ENCODE data around the gene AP4S1.
"Not testable (repeated sequence)": the region's sequence is repeated elsewhere in the genome, so short reads cannot be mapped to it uniquely, and the experiment has no call there.

AP4S1 gene

GRCh38 chr14:31085027-31085426, 59.6 kb downstream of the AP4S1 start:
- no peak for DNase-seq (ENCODE audit: low read depth in 2 of 2)

DNA sequence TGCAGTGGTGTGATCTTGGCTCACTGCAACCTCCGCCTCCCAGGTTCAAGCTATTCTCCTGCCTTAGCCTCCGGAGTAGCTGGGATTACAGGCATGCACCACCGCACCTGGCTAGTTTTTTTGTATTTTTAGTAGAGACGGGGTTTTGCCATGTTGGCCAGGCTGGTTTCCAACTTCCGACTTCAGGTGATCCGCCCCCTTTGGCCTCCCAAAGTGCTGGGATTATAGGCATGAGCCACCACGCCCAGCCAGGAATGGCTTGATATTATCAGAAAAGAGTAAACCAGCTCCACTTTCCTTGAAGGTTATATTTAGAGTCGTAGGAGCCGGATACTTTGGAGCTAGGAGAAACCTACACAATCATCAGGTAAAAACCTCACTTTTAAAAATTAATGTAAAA, 61.0 kb downstream of the AP4S1 start:
- DNase-seq (ENCODE audit: low read depth in 2 of 2): not testable (repeated sequence)

GRCh38 chr14:31090883-31091764, 65.7 kb downstream of the AP4S1 start:
- no peak for DNase-seq (ENCODE audit: low read depth in 2 of 2)

DNA sequence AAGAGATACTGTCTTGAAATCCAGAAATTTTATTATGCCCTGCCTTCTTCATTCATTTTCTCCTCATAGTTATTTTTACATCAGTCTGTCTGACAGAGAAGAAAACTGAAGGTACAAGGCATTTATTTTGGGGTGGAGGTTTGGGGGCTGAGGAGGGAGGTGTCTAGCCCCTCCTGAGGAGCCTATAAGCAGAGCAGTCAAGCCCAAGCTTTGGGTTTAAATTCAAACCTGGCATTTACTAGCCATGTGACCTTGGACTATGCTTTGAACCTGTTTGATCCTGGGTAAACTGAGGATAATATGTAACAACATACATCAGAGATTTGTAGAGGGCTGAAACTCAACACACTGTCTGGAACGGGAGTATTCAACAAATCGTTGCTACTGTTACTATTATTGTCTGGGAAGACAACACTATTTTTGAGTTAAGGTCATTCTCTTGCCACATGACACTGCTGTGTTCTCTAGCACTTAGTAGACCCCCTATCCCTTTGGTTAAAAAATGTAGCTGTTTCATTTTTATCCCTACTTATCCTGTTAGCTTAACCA, 66.8 kb downstream of the AP4S1 start:
- DNase-seq (ENCODE audit: low read depth in 2 of 2): no peak

- not testable (repeated sequence) for DNase-seq (ENCODE audit: low read depth in 2 of 2)
Observed at GRCh38 chr14:31093884-31094839, 68.7 kb downstream of the AP4S1 start.

GRCh38 chr14:31095817-31096216, 70.4 kb downstream of the AP4S1 start:
- not testable (repeated sequence) for DNase-seq (ENCODE audit: low read depth in 2 of 2)

DNA sequence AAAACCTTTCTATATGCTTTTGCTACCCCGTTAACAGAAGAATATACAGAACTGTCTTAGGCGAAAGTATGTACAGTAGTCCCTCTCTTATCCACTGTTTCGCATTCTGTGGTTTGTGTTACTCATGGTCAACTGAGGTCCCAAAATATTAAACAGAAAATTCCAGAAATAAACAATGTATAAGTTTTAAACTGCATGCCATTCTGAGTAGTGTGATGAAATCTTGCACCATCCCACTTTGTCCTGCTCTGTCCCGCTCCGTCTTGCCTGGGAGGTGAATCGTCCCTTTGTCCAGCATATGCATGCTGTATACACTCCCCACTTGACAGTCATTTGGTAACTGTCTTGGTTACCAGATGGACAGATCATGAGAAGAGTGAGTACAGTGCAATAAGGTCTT, 70.8 kb downstream of the AP4S1 start:
- no peak for DNase-seq (ENCODE audit: low read depth in 2 of 2)

DNA sequence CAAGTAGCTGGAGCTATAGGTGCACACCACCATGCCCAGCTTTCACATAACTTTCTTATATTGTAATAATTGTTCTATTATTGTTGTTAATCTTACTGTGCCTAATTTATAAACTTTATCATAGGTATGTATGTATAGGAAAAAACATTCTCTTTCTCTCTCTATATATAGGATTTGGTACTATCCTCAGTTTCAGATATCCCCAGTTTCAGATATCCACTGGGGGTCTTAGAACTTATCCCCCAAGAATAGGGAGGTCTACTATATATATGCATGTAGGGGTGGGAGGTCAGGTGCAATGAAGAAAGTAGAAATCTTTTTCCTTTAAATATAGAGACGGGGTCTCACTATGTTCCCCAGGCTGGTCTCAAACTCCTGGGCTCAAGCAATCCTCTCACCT, 71.6 kb downstream of the AP4S1 start:
- no peak for DNase-seq (ENCODE audit: low read depth in 2 of 2)

- DNase-seq (ENCODE audit: low read depth in 2 of 2): no peak
Observed at GRCh38 chr14:31106768-31107167, 81.3 kb downstream of the AP4S1 start.

GRCh38 chr14:31109257-31109656, 83.8 kb downstream of the AP4S1 start:
- no peak for DNase-seq (ENCODE audit: low read depth in 2 of 2)

- no peak for DNase-seq (ENCODE audit: low read depth in 2 of 2)
Observed at GRCh38 chr14:31110872-31111271, 85.4 kb downstream of the AP4S1 start.

DNA sequence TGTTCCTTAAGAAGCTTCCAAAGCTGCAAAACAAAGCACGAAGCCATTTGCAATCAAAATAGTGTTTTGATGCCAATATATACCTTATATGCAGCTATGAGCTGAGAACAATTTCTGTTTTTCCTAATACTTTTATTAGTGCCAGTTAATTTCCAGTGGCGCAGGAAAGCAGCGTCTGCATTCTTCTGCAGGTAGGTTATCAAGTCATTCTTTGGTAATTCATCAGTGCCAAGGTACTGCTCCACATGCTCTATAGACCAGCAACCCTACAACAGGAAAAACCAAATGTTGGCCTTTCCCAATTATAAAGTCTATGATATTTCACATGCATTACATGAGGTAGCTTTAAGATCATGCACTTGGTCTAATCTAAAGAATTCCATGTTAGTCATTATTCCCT, 88.3 kb downstream of the AP4S1 start:
- DNase-seq (ENCODE audit: low read depth in 2 of 2): no peak

GRCh38 chr14:31118892-31119291, 93.4 kb downstream of the AP4S1 start:
- DNase-seq (ENCODE audit: low read depth in 2 of 2): no peak

GRCh38 chr14:31122098-31122611, 96.7 kb downstream of the AP4S1 start:
- no peak for DNase-seq (ENCODE audit: low read depth in 2 of 2)

GRCh38 chr14:31122921-31123320, 97.5 kb downstream of the AP4S1 start:
- no peak for DNase-seq (ENCODE audit: low read depth in 2 of 2)

DNA sequence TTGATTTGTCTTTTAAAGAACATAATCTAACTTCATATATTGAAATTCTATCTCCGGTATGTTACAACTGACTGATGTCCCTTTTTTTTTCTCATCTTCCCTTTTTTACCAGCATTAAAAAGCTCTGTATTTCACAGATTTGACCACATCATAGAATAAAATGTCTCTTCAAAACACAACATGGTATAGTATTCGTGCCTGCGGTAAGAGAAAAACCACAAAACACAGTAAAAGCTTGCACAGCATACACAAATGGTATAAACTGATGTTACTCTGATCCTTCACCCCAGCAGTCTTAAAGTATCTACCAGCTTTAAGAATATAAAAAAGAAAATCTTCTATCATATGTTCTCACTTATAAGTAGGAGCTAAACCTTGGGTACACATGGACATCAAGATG, 98.7 kb downstream of the AP4S1 start:
- DNase-seq (ENCODE audit: low read depth in 2 of 2): no peak

DNA sequence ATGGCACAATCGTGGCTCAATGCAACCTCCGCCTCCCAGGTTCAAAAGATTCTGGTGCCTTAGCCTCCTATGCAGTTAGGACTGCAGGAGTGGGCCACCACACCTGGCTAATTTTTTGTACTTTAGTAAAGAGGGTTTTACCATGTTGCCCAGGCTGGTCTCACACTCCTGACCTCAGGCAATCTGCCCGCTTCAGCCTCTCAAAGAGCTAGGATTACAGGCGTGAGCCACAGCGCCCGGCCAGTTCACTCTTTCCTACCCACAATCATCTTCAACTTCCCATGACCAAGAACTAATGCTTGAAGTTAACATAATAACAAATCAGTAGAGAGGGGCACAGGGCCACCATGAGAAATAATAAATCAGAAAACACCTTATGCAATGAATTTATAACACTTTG, 99.8 kb downstream of the AP4S1 start:
- DNase-seq (ENCODE audit: low read depth in 2 of 2): no peak

GRCh38 chr14:31126680-31127079, 101.2 kb downstream of the AP4S1 start:
- DNase-seq (ENCODE audit: low read depth in 2 of 2): no peak

DNA sequence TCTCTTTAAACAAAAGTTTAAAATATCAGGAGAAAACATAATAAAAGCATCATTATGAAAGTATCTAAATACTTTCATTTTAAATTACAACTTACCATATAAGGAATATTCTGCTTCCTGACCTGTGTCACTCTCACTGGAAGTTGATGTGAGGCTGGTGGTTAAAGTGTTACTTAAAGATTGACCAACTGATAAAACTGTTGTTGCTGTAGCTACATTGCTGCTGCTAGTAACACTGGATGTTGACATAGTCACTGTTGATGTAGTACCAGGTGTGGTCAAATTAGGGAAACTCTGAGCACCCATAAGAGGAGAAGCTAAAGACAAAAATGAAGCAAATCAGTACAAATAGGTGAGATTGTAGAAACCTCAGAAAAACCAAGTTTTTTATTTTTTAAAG, 102.2 kb downstream of the AP4S1 start:
- DNase-seq (ENCODE audit: low read depth in 2 of 2): peak in 1 of 2 donors; percentile 5

DNA sequence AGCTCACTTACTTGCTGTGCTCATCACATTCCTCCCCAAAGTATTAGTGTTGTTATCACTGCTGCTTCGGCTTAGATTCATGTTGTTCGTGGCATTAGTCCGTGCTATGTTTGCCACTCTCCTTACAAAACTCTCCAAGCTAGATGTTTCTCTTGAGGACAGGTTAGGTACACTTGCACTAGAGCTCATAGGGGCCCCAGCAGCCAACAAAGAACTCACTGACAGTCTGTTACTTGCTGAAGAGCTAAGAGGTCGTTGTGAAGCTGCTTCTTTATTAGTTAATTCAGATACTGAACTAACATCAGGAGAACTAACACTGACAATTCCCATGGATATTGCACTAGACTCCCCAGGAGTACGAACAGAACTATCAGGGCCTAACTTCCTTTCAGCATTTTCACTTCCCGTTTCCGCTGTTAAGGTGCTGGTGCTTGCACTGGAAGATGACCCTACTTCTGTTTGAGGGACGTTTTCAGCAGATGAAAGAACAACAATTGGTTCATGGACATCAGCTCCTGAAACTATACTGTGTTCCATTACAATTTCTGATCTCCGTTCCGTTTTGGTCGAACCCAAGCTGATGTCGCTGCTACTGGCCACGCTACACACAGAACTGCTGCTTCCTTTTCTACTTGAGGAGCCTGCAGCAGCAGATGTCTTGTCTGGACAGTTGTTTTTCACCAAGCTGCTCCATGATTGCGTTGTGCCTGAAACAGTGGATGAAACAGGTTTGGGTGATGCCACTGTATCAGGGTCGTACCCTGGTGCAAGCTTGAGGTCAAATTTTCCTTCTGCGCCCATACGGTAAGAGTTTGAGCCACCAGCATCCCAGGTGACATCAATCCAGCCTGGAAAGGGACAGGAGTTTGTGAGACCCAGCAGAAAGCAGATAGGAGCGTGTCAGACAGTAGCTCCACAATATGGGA, 103.4 kb downstream of the AP4S1 start:
- no peak for DNase-seq (ENCODE audit: low read depth in 2 of 2)

DNA sequence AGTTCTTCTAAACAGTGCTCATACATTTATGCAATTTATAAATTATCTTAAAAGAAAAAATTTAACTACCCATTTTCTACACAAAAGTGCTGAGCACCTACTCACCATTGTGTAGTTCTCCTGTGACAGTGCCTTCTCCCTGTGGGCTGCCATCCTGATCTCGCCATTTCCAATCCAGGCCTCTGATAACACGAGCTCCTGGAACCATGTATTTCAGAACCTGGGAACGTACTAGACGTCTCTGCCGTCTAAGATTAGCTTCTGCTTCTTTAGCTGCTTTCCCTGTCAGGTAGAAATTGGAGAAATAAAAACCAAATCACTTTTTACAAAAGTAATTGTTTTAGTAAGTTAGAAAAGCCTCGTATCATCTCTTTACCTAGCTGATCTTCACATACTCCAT, 107.7 kb downstream of the AP4S1 start:
- no peak for DNase-seq (ENCODE audit: low read depth in 2 of 2)

Measured in activated CD8-positive, alpha-beta memory T cell treated with anti-CD3 and anti-CD28 coated beads for 4 hours (primary cell).